Measurements from ENCODE around the gene MED27. TPM values are rescaled to one million over a fixed set of nuclear protein-coding genes. Genes with fewer than 3 reads are reported as not detected.

Gene MED27
- total and polyA plus RNA-seq, 8 donors, result 3.2 to 11.7 (median 5.8) TPM

DNA sequence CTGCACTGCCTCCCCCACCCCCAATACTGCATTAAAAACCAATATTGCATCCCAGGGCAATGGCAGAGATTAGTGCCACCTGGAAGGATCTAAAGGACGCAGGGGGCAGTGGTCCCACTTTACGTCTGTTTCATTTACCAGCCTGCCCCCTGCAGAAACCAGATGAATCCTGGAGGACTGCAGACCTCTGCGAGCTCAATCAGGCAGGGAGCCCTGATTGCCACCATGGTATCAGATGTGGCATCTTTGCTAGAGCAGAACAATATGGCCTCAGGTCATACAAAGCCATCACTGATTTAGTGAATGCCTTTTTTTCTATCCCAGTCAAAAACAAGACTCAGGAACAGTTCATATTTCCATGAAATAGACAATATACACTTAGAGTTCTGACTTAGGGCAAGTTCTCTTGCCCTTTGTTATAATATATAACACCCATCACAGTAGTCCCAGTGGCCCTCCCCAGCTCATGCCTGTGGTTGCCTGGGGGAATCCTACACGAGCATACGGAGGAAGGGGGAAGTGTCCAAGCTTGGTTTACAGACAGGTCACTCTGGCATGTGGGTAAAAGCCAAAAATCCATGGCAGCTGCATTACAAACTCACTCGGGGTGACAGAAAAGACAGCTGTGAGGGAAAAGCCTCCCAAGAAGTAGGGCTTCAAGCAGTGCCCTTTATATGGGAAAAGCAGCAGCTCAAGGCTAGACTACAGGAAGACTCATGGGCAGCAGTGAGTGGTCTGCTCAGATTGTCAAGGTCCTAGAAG is 85.1 kb downstream of the MED27 start:
- Histone ChIP-seq H3K27me3 (no peaks in the 10 kb centered on the region), H3K9me3 (no peaks in the 10 kb centered on the region), H3K4me1 (peaks cover 7 to 16% (median 9%) of the 10 kb centered on the region in 3 donors), H3K27ac (no peak overlapping the region), H3K36me3 (no peaks in the 10 kb centered on the region), H3K4me3 (no peak overlapping the region)
- FAIRE-seq (no peak), DNase-seq (no peak), ATAC-seq (no peak)
- TF ChIP-seq CTCF (IDR thresholded peaks at IDR 0.05), result no peak
- intact Hi-C loops (cut with DNase I), result no loop called here
- 79 to 81% methylated on average over 6 of the region's 6 CpGs for WGBS, 2 donors

GRCh38 chr9:131992906-131993657 is 86.6 kb downstream of the MED27 start:
- Histone ChIP-seq H3K9me3 (no peaks in the 10 kb centered on the region), H3K4me1 (peaks cover 7 to 16% (median 9%) of the 10 kb centered on the region in 3 donors), H3K27me3 (no peaks in the 10 kb centered on the region), H3K4me3 (no peak overlapping the region), H3K27ac (no peak overlapping the region), H3K36me3 (no peaks in the 10 kb centered on the region)
- DNase-seq (no peak), FAIRE-seq (no peak), ATAC-seq (no peak)
- 86% methylated on average over 10 of the region's 10 CpGs for WGBS, 2 donors
- intact Hi-C loops (cut with DNase I), result no loop called here
- TF ChIP-seq CTCF (IDR thresholded peaks at IDR 0.05), result no peak

DNA sequence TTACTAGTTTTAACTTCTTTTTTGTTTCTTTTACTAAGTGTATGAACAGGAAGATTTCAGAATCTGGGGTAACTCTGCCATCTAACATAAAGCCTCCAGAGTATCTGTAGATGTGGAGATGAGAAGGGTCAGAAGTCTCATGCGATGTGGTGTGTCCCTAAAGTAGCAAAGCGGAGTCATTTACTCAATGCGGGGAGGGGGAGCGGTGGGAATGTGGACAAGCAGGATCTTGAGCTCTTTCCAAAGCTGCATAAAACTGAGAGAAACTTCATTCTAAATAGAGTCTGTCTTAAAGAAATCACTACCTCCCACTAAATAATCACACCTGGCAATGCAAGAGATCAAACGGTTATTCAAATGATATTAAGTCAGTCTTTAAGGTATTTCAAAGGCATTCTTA is 92.4 kb downstream of the MED27 start:
- no peak for FAIRE-seq

GRCh38 chr9:131986576-131986975 is 93.1 kb downstream of the MED27 start:
- Histone ChIP-seq H3K27me3 (no peaks in the 10 kb centered on the region), H3K4me3 (no peak overlapping the region), H3K27ac (no peak overlapping the region), H3K36me3 (no peaks in the 10 kb centered on the region), H3K9me3 (no peaks in the 10 kb centered on the region), H3K4me1 (no peaks in the 10 kb centered on the region)
- FAIRE-seq (no peak), ATAC-seq (no peak), DNase-seq (no peak)
- WGBS, 2 donors, result 88% methylated on average over 4 of the region's 4 CpGs
- TF ChIP-seq CTCF (IDR thresholded peaks at IDR 0.05), result no peak
- intact Hi-C loops (cut with DNase I), result no loop called here

More for the DNA sequence above, 92.4 kb downstream of the MED27 start:
- DNase-seq, result no peak
- H3K27me3 ChIP-seq, result no peaks in the 10 kb centered on the region
- no peak for TF ChIP-seq CTCF (IDR thresholded peaks at IDR 0.05)
- H3K4me3 ChIP-seq, result no peak overlapping the region
- 95 to 96% methylated on average over 5 of the region's 5 CpGs for WGBS, 2 donors
- no peaks in the 10 kb centered on the region for H3K9me3 ChIP-seq
- ATAC-seq, result no peak
- no peaks in the 10 kb centered on the region for H3K4me1 ChIP-seq
- no peak overlapping the region for H3K27ac ChIP-seq
- intact Hi-C loops (cut with DNase I), result no loop called here
- no peaks in the 10 kb centered on the region for H3K36me3 ChIP-seq

DNA sequence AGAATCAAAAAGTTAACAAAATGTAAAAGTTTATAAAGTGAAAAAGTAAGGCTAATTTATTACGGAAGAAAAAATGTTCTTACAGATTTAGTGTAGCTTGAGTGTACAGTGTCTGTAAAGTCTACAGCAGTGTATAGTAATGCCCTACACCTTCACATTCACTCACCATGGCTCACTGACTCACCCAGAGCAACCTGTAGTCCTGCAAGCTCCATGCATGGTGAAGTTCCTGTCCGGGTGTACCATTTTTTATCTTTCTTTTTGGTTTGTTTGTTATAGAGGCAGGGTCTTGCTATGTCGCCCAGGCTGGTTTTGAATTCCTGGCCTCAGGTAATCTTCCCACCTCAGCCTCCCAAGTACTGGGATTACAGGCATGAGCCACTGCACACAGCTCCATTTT is 93.6 kb downstream of the MED27 start:
- intact Hi-C loops (cut with DNase I), result no loop called here
- whole genome bisulfite sequencing, 2 donors, result 97 to 98% methylated on average over 3 of the region's 3 CpGs
- ATAC-seq (no peak), DNase-seq (no peak), FAIRE-seq (no peak)
- no peaks in the 10 kb centered on the region for H3K36me3 ChIP-seq
- TF ChIP-seq CTCF (IDR thresholded peaks at IDR 0.05), result no peak
- H3K9me3 ChIP-seq, result no peaks in the 10 kb centered on the region
- no peak overlapping the region for H3K27ac ChIP-seq
- no peaks in the 10 kb centered on the region for H3K4me1 ChIP-seq
- H3K27me3 ChIP-seq, result no peaks in the 10 kb centered on the region
- H3K4me3 ChIP-seq, result no peak overlapping the region

Data from pancreas (tissue), 10 donors.